SK-N-SH treated with all-trans-retinoic acid at 6 μM for 48 hours (cell line): ENCODE results near the gene LYRM1.

Source experiments
- ATAC-seq: fragments of 200-7000 bp; cut with Tn5 transposase; 3 replicates; pipeline ENCODE4 v1.9.1; 2020; ENCODE audit warnings: mild to moderate bottlenecking, moderate library complexity
- ARNTL ChIP-seq: fragments of 450-650 bp; formaldehyde crosslinking; IDR thresholded peaks from 2 replicates; pipeline ENCODE4 v1.5.0; 2020; ENCODE audit warnings: low read depth, mild to moderate bottlenecking, moderate library complexity, borderline replicate concordance
- BACH2 ChIP-seq: fragments of 250-450 bp; sonication (Bioruptor Pico); IDR thresholded peaks from 2 replicates; pipeline ENCODE4 v1.9.0; 2021; ENCODE audit warnings: mild to moderate bottlenecking, borderline replicate concordance
- CREB5 ChIP-seq: fragments of 250-450 bp; sonication (Bioruptor Pico); IDR thresholded peaks from 2 replicates; pipeline ENCODE4 v1.5.1; 2020; ENCODE audit warnings: low read depth, mild to moderate bottlenecking, moderate library complexity
- CSDC2 ChIP-seq: fragments of 250-450 bp; sonication (Bioruptor Pico); IDR thresholded peaks from 2 replicates; pipeline ENCODE4 v1.5.0; 2020; ENCODE audit warnings: mild to moderate bottlenecking, moderate library complexity
- CSRNP3 ChIP-seq: fragments of 250-450 bp; sonication (Bioruptor Pico); IDR thresholded peaks from 2 replicates; pipeline ENCODE4 v1.5.1; 2021; ENCODE audit warnings: mild to moderate bottlenecking, moderate library complexity
- ESRRG ChIP-seq: fragments of 250-450 bp; sonication (Bioruptor Pico); IDR thresholded peaks from 2 replicates; pipeline ENCODE4 v1.6.1; 2021; ENCODE audit warnings: mild to moderate bottlenecking
- GLIS3 ChIP-seq: fragments of 250-450 bp; sonication (Bioruptor Pico); IDR thresholded peaks from 2 replicates; pipeline ENCODE4 v1.5.0; 2020; ENCODE audit warnings: mild to moderate bottlenecking, moderate library complexity
- ISL1 ChIP-seq: fragments of 250-450 bp; sonication (Bioruptor Pico); IDR thresholded peaks from 2 replicates; pipeline ENCODE4 v2.1.2; 2022; ENCODE audit warnings: mild to moderate bottlenecking, moderate library complexity
- OSR1 ChIP-seq: fragments of 250-450 bp; sonication (Bioruptor Pico); IDR thresholded peaks from 2 replicates; pipeline ENCODE4 v1.8.0; 2022; ENCODE audit warnings: moderate library complexity, mild to moderate bottlenecking, inconsistent platforms
- PATZ1 ChIP-seq: fragments of 250-450 bp; sonication (Bioruptor Pico); IDR thresholded peaks from 2 replicates; pipeline ENCODE4 v1.8.0; 2020; ENCODE audit warnings: mild to moderate bottlenecking, moderate library complexity, borderline replicate concordance
- POU6F1 ChIP-seq: fragments of 250-450 bp; sonication (Bioruptor Pico); IDR thresholded peaks from 2 replicates; pipeline ENCODE4 v1.8.0; 2021; ENCODE audit warnings: low read depth, mild to moderate bottlenecking, moderate library complexity, borderline replicate concordance
- PPARA ChIP-seq: fragments of 250-450 bp; sonication (Bioruptor Pico); IDR thresholded peaks from 2 replicates; pipeline ENCODE4 v1.5.0; 2020; ENCODE audit warnings: mild to moderate bottlenecking, borderline replicate concordance
- RARB ChIP-seq: fragments of 250-450 bp; sonication (Bioruptor Pico); IDR thresholded peaks from 2 replicates; pipeline ENCODE4 v1.8.0; 2021; ENCODE audit warnings: mild to moderate bottlenecking, moderate library complexity
- SNAI2 ChIP-seq: fragments of 250-450 bp; sonication (Bioruptor Pico); IDR thresholded peaks from 2 replicates; pipeline ENCODE4 v1.5.0; 2020; ENCODE audit warnings: mild to moderate bottlenecking, moderate library complexity
- TCF4 ChIP-seq: fragments of 250-450 bp; sonication (Bioruptor Pico); IDR thresholded peaks from 2 replicates; pipeline ENCODE4 v1.8.0; 2021; ENCODE audit warnings: mild to moderate bottlenecking, moderate library complexity, borderline replicate concordance
- TOX ChIP-seq: fragments of 250-450 bp; sonication (Bioruptor Pico); IDR thresholded peaks from 2 replicates; pipeline ENCODE4 v1.8.0; 2021; ENCODE audit warnings: mild to moderate bottlenecking, moderate library complexity, borderline replicate concordance
- TSHZ2 ChIP-seq: fragments of 250-450 bp; sonication (Bioruptor Pico); IDR thresholded peaks from 2 replicates; pipeline ENCODE4 v1.5.0; 2020; ENCODE audit warnings: mild to moderate bottlenecking, moderate library complexity
- ZC3H10 ChIP-seq: fragments of 250-450 bp; sonication (Bioruptor Pico); IDR thresholded peaks from 2 replicates; pipeline ENCODE4 v1.5.1; 2021; ENCODE audit warnings: mild to moderate bottlenecking, moderate library complexity
- ZFP30 ChIP-seq: fragments of 450-650 bp; formaldehyde crosslinking; IDR thresholded peaks from 2 replicates; pipeline ENCODE4 v1.5.0; 2022; ENCODE audit warnings: mild to moderate bottlenecking, moderate library complexity
- ZNF565 ChIP-seq: fragments of 450-650 bp; formaldehyde crosslinking; conservative IDR thresholded peaks from 2 replicates; pipeline ENCODE4 v1.5.0; 2020; ENCODE audit warnings: low read depth, mild to moderate bottlenecking, moderate library complexity
- ZNF70 ChIP-seq: fragments of 450-650 bp; formaldehyde crosslinking; IDR thresholded peaks from 2 replicates; pipeline ENCODE4 v1.5.0; 2020; ENCODE audit warnings: mild to moderate bottlenecking, moderate library complexity
- ZNF8 ChIP-seq: fragments of 450-650 bp; formaldehyde crosslinking; IDR thresholded peaks from 2 replicates; pipeline ENCODE4 v1.5.0; 2020; ENCODE audit warnings: mild to moderate bottlenecking, moderate library complexity

Gene LYRM1

GRCh38 chr16:20916942-20917341, 16.4 kb downstream of the LYRM1 start:
- no peak for ATAC-seq
- no peak for TF ChIP-seq ZFP30 (CRISPR knock-in tag)
- no peak for TF ChIP-seq TOX
- TF ChIP-seq PATZ1 (CRISPR knock-in tag), result no peak
- no peak for TF ChIP-seq TCF4 (CRISPR knock-in tag)
- TF ChIP-seq ESRRG (CRISPR knock-in tag), result no peak
- TF ChIP-seq CREB5, result no peak
- TF ChIP-seq CSRNP3 (CRISPR knock-in tag), result no peak
- TF ChIP-seq CSDC2 (CRISPR knock-in tag), result no peak
- TF ChIP-seq TSHZ2 (CRISPR knock-in tag), result no peak
- no peak for TF ChIP-seq BACH2 (CRISPR knock-in tag)
- no peak for TF ChIP-seq ARNTL
- TF ChIP-seq GLIS3, result no peak
- no peak for TF ChIP-seq ZNF70 (CRISPR knock-in tag)
- no peak for TF ChIP-seq ZNF565 (CRISPR knock-in tag)
- TF ChIP-seq OSR1, result no peak
- no peak for TF ChIP-seq ZNF8
- no peak for TF ChIP-seq RARB (CRISPR knock-in tag)
- TF ChIP-seq SNAI2 (CRISPR knock-in tag), result no peak
- TF ChIP-seq POU6F1 (CRISPR knock-in tag), result no peak
- no peak for TF ChIP-seq ISL1 (CRISPR knock-in tag)

GRCh38 chr16:20918486-20919239, 18.1 kb downstream of the LYRM1 start:
- ATAC-seq, result no peak
- no peak for TF ChIP-seq OSR1
- TF ChIP-seq BACH2 (CRISPR knock-in tag), result no peak
- TF ChIP-seq GLIS3, result no peak
- no peak for TF ChIP-seq TCF4 (CRISPR knock-in tag)
- no peak for TF ChIP-seq TOX
- no peak for TF ChIP-seq TSHZ2 (CRISPR knock-in tag)
- TF ChIP-seq ZNF8, result no peak
- no peak for TF ChIP-seq ZFP30 (CRISPR knock-in tag)
- TF ChIP-seq ZNF565 (CRISPR knock-in tag), result no peak
- TF ChIP-seq RARB (CRISPR knock-in tag), result no peak
- TF ChIP-seq PPARA, result no peak
- TF ChIP-seq ARNTL, result no peak
- no peak for TF ChIP-seq ZC3H10 (CRISPR knock-in tag)
- TF ChIP-seq ISL1 (CRISPR knock-in tag), result no peak
- TF ChIP-seq CSRNP3 (CRISPR knock-in tag), result no peak
- TF ChIP-seq SNAI2 (CRISPR knock-in tag), result no peak
- no peak for TF ChIP-seq ZNF70 (CRISPR knock-in tag)
- no peak for TF ChIP-seq ESRRG (CRISPR knock-in tag)
- no peak for TF ChIP-seq CREB5
